Germinal center (tissue), 1 donor: ENCODE data around the gene ATP6V1D.
A peak's percentile ranks its signal among the peaks of the same experiment; 100 is the strongest.
"Not testable (repeated sequence)": the region's sequence is repeated elsewhere in the genome, so short reads cannot be mapped to it uniquely, and the experiment has no call there.

Source experiments
- DNase-seq: peaks from one replicate; pipeline ENCODE4 v3.0.0; 2012; ENCODE audit warnings: mixed read lengths, low spot score

The ATP6V1D gene

GRCh38 chr14:67370830-67371229, 11.2 kb upstream of the ATP6V1D start:
- DNase-seq: no peak

GRCh38 chr14:67365476-67365875, 5.9 kb upstream of the ATP6V1D start:
- no peak for DNase-seq

GRCh38 chr14:67360470-67361206, 1.0 kb upstream of the ATP6V1D start:
- no peak for DNase-seq

- DNase-seq: peak; percentile 7
Observed at GRCh38 chr14:67358924-67359774, 455 bp downstream of the ATP6V1D start.

GRCh38 chr14:67357969-67358354, 1.6 kb downstream of the ATP6V1D start:
- no peak for DNase-seq

GRCh38 chr14:67357186-67357968, 2.2 kb downstream of the ATP6V1D start:
- no peak for DNase-seq

GRCh38 chr14:67352055-67352454, 7.5 kb downstream of the ATP6V1D start:
- DNase-seq: no peak

GRCh38 chr14:67345583-67345982, 14.0 kb downstream of the ATP6V1D start:
- DNase-seq: no peak

- DNase-seq: no peak
Observed at GRCh38 chr14:67343601-67344230, 15.9 kb downstream of the ATP6V1D start.

GRCh38 chr14:67341231-67341630, 18.4 kb downstream of the ATP6V1D start:
- not testable (repeated sequence) for DNase-seq

GRCh38 chr14:67335781-67336180, 23.8 kb downstream of the ATP6V1D start:
- DNase-seq: no peak

GRCh38 chr14:67332468-67332867, 27.1 kb downstream of the ATP6V1D start:
- DNase-seq: no peak

- no peak for DNase-seq
Observed at GRCh38 chr14:67331368-67332125, 28.1 kb downstream of the ATP6V1D start.

- DNase-seq: not testable (repeated sequence)
Observed at GRCh38 chr14:67329666-67330065, 29.9 kb downstream of the ATP6V1D start.

GRCh38 chr14:67319142-67319541, 40.5 kb downstream of the ATP6V1D start:
- DNase-seq: no peak

GRCh38 chr14:67317822-67318221, 41.8 kb downstream of the ATP6V1D start:
- DNase-seq: no peak

- no peak for DNase-seq
Observed at GRCh38 chr14:67313153-67313552, 46.5 kb downstream of the ATP6V1D start.

GRCh38 chr14:67311868-67312267, 47.7 kb downstream of the ATP6V1D start:
- no peak for DNase-seq
